IPS-18c (cell line): ENCODE measurements around the gene SIRT7.

Source experiments
- H3K4me3 ChIP-seq: 2 replicates; pipeline ENCODE4 v1.7.0; 2013; ENCODE audit warnings: low read depth, mild to moderate bottlenecking, low read length, moderate library complexity; ENCODE audit not compliant: insufficient read depth
- H3K9me3 ChIP-seq: one replicate; pipeline ENCODE4 v1.6.1; 2013; ENCODE audit warnings: mild to moderate bottlenecking, low read length, moderate library complexity; ENCODE audit not compliant: control insufficient read depth, insufficient read depth

SIRT7 gene

GRCh38 chr17:81867170-81867990 lies 50.6 kb downstream of the SIRT7 start:
- Histone ChIP-seq H3K4me3 (no peak overlapping the region), H3K9me3 (no peaks in the 10 kb centered on the region)

GRCh38 chr17:81866440-81867169 lies 51.4 kb downstream of the SIRT7 start:
- Histone ChIP-seq H3K4me3 (no peak overlapping the region), H3K9me3 (no peaks in the 10 kb centered on the region)

- H3K9me3 ChIP-seq = no peaks in the 10 kb centered on the region
- H3K4me3 ChIP-seq = no peak overlapping the region
These were observed 52.1 kb downstream of the SIRT7 start for GRCh38 chr17:81865733-81866439.

- Histone ChIP-seq H3K4me3 (no peak overlapping the region; the same call in 1 of the 2 replicates), H3K9me3 (no peaks in the 10 kb centered on the region)
These were observed 52.6 kb downstream of the SIRT7 start for GRCh38 chr17:81865358-81865732.

GRCh38 chr17:81863833-81864768 lies 53.9 kb downstream of the SIRT7 start:
- Histone ChIP-seq H3K4me3 (no peak overlapping the region), H3K9me3 (no peaks in the 10 kb centered on the region)

- Histone ChIP-seq H3K4me3 (no peak overlapping the region), H3K9me3 (no peaks in the 10 kb centered on the region)
These were observed 54.8 kb downstream of the SIRT7 start for GRCh38 chr17:81863123-81863675.
